Esophagus muscularis mucosa (tissue), 4 donors: ENCODE measurements around the gene AFG1L. TPM values are rescaled to one million over a fixed set of nuclear protein-coding genes. Genes with fewer than 3 reads are reported as not detected.

ENCODE experiments used
- small RNA-seq, 3 donors: library from RNA; depleted of rRNA; stranded (forward); fragments of <200 nt; gene quantifications; one replicate each; pipeline ENCODE3, GENCODE V24; 2016
- total RNA-seq, 4 donors: library from RNA; depleted of rRNA; stranded (reverse); fragments of >200 nt; gene quantifications; one replicate each; pipeline versions ENCODE4 v1.1.0 to v1.2.1, GENCODE V29; 2016

Gene AFG1L
- total RNA-seq, 4 donors from 2014 or later: 1.5 to 5.4 (median 3.3) TPM

Small RNA genes within 50 kb of the gene (small RNA-seq; reads per million reads assigned to genes)
- 0 reads per million in 3 donors for gene AL356121.1
- 0 reads per million in 3 donors for gene AL391646.1
- 0 reads per million in 3 donors for gene RNA5SP212
- 0 reads per million in 3 donors for gene RNU6-1144P
- gene RNU6-770P: 0 reads per million in 3 donors
- gene Z98742.2: 0 reads per million in 3 donors

Other genes with a start within 250 kb of the AFG1L start
- gene OSTM1, start 220.3 kb upstream of the AFG1L start, total RNA-seq: 10 to 100 TPM; 48.2 to 74.4 (median 61.2) TPM
- not detected for gene NR2E1, start 129.0 kb upstream of the AFG1L start, total RNA-seq
- gene SNX3, start 34.0 kb upstream of the AFG1L start, total RNA-seq: 100 to 1,000 TPM; 148 to 176 (median 151) TPM